ENCODE data around the gene EFHD1.

EFHD1 gene

GRCh38 chr2:232666051-232666805 is 32.8 kb downstream of the EFHD1 start:
- no peak for DNase-seq (ENCODE audit: low spot score)
- H3K27ac ChIP-seq, result peak overlapping the region in 1 of 2 donors; percentile 34
- H3K4me3 ChIP-seq, result no peak overlapping the region
- TF ChIP-seq CTCF (IDR thresholded peaks at IDR 0.05), result no peak

GRCh38 chr2:232667989-232668583 is 34.7 kb downstream of the EFHD1 start:
- H3K27ac ChIP-seq, result peak overlapping the region; percentile 67 to 79
- DNase-seq (ENCODE audit: low spot score), result no peak
- TF ChIP-seq CTCF (IDR thresholded peaks at IDR 0.05), result no peak

GRCh38 chr2:232668805-232669444 is 35.5 kb downstream of the EFHD1 start:
- Histone ChIP-seq H3K4me3 (peak overlapping the region; percentile 23), H3K27ac (peak overlapping the region; percentile 67 to 76)
- TF ChIP-seq CTCF (IDR thresholded peaks at IDR 0.05), result no peak
- no peak for DNase-seq (ENCODE audit: low spot score)

More at GRCh38 chr2:232667989-232668583, 34.7 kb downstream of the EFHD1 start:
- peak overlapping the region; percentile 35 for H3K4me3 ChIP-seq

GRCh38 chr2:232672588-232672987 is 39.2 kb downstream of the EFHD1 start:
- Histone ChIP-seq H3K4me3 (no peak overlapping the region), H3K27ac (no peak overlapping the region)
- TF ChIP-seq CTCF (IDR thresholded peaks at IDR 0.05), result no peak
- DNase-seq (ENCODE audit: low spot score), result no peak

GRCh38 chr2:232674491-232674890 is 41.1 kb downstream of the EFHD1 start:
- TF ChIP-seq CTCF (IDR thresholded peaks at IDR 0.05), result no peak
- no peak for DNase-seq (ENCODE audit: low spot score)
- no peak overlapping the region for H3K27ac ChIP-seq
- H3K4me3 ChIP-seq, result no peak overlapping the region

GRCh38 chr2:232675381-232675780 is 42.0 kb downstream of the EFHD1 start:
- no peak for TF ChIP-seq CTCF (IDR thresholded peaks at IDR 0.05)
- no peak for DNase-seq (ENCODE audit: low spot score)
- Histone ChIP-seq H3K4me3 (no peak overlapping the region), H3K27ac (no peak overlapping the region)

All from coronary artery (tissue), 2 donors.